Hypothalamus (tissue), 51 donors: Measurements from ENCODE around the gene PFDN4.
"Not testable (repeated sequence)": the region's sequence is repeated elsewhere in the genome, so short reads cannot be mapped to it uniquely, and the experiment has no call there.

Source experiments
- DNase-seq, 51 donors: peaks; one replicate each; lab custom pipeline; 2025; lab: John Stamatoyannopoulos, UW

PFDN4 gene

DNA sequence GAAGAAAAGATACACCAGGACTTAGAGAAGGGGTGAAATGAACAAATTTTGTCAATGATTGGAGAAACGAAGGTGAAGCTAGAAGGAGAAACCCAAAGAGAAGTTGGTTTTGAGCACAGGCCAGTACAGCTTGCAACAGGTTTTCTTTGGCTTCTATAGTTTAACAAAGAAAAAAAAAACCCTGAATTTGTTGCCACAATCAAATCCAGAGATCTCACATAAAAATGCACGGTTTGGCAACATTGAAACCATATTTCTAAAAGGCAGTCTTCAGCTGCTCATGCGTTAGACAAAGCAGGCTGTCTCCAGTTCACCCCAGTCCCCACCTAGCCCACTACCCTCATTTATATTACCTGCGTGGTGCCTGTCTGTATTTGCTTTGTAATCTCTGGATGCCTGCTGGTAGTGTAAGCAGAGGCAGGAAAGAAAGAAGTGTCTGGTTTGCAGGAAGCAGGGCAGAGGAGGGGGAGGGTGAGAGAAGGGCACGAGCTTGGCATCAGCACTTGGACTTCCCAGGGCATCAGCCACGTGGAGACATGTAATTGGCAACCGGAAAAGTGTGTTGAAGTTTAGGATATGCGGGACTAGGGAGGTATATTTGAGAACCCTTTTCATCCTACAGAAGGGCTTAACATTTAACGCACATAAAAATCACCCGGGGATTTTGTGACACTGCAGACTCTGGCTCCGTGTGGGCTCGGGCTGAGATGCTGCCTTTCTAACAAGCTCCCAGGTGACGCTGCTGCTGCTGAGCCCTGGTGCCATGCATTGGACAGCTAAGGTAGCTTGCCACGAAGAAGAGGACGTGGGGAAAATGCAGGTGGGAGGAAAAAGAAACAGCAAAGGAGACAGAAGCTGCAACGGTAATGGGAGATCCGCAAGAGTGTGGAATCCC lies 14.4 kb downstream of the PFDN4 start:
- peak in 4 of 51 donors; percentile 2 to 59 (median 8) for DNase-seq

DNA sequence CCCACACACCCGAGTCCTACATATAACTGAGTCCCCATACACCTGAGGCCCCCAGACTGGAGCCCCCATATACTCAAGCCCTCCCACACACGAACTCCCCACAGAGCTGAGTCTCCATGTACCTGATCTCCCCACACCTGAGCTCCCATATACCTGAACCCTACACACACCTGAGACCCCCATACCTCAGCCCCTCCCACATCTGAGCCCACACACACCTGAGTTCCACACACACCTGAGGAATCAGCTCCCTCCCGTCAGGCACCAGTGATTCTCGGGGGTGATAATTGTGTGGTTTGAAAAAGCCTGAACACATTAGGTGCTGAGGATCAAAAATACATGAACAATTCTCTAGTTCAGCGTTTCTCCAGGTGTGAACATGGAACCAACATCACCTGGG lies 15.4 kb downstream of the PFDN4 start:
- DNase-seq: no peak

DNA sequence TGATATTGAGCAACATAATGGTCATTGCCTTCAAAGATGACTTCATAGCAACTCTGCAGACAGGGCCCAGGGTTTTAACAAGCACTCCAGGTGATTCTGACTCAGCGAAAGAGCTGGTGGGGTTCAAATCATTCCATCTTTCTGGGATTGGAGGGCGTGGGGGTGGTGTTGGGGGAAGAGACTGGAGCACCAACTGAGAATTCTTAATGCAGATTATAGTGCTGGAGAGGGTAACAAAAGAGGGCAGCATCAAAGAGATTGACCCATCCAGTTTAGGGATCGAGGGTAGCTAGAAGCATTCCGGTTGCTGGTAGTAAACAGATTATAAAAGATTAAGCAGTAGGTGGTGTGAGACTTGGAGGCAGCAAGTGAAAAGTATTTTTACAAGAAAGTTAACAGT lies 15.9 kb downstream of the PFDN4 start:
- no peak for DNase-seq

GRCh38 chr20:54224642-54225041 lies 16.8 kb downstream of the PFDN4 start:
- not testable (repeated sequence) for DNase-seq

- DNase-seq: no peak
These were observed 19.4 kb downstream of the PFDN4 start for GRCh38 chr20:54227241-54227640.

DNA sequence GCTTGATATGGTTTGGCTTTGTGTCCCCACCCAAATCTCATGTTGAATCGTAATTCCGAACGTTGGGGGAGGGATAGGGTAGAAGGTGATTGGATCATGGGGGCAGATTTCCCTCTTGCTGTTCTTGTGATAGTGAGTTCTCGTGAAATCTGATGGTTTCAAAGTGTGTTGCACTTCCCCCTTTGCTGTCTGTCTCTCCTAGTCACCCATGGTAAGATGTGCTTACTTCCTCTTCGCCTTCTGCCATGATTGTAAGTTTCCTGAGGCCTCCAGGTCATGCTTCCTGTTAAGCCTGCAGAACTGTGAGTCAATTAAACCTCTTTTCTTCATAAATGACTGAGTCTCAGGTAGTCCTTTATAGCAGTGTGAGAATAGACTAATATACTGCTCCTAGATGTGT lies 19.9 kb downstream of the PFDN4 start:
- DNase-seq: no peak

GRCh38 chr20:54228841-54229240 lies 21.0 kb downstream of the PFDN4 start:
- DNase-seq: no peak

- DNase-seq: no peak
These were observed 21.8 kb downstream of the PFDN4 start for GRCh38 chr20:54229566-54230160.

- DNase-seq: no peak
These were observed 23.1 kb downstream of the PFDN4 start for GRCh38 chr20:54231036-54231435.

DNA sequence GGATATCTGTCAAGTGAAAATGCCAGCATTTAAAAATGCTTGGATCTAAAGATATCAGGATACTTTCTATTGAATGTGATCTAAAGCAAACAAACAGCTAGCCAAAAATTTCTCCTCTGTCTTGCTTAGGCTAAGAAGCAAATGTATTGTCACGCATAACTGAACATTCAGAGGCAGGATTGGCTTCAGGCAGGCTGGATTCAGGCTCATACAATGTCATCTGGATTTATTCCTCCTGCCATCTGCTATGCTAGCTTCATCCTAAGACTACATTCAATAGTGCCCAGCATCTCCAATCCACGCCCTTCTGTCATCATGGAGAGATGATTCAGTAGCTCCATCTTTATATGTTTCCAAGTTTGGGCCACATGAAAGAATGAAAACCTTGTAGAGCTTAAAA lies 27.1 kb downstream of the PFDN4 start:
- no peak for DNase-seq

DNA sequence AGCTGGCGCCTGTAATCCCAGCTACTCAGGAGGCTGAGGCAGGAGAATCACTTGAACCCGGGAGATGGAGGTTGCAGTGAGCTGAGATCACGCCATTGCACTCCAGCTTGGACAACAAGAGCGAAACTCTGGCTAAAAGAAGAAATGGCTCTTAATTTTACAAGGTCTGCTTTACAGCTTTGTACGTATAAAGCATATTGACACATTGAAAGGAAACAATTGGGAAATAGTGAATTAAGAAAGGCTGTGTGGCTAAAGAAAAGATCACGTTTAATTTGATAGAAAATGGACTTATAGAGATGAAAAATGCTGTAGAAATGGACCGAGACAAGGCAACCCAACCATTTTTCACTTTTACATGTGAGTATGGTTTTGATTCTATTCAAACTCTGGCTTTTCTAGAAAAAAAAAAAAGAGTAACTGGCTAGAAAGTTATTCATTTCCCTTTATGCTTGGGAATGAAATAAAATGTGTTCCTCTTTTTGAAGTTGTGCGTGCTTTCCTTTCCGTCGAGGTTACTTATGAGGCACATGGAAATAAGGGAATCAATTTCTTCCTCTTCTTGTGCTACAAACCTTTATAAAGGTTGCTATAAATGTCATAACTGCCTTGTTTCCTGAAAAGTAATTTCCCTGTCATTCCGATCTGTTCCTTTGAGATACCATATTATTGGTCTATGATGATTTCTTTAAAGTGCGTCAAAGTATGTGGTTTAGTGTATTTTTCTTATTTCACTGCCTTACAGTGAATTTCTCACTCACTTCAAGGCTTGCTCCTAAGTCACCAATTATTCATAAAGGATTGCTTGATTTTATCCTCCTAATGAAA lies 29.4 kb downstream of the PFDN4 start:
- no peak for DNase-seq

- no peak for DNase-seq
These were observed 36.2 kb downstream of the PFDN4 start for GRCh38 chr20:54244113-54244512.

GRCh38 chr20:54248705-54249104 lies 40.8 kb downstream of the PFDN4 start:
- DNase-seq: not testable (repeated sequence)

- DNase-seq: no peak
These were observed 42.8 kb downstream of the PFDN4 start for GRCh38 chr20:54250691-54251090.

DNA sequence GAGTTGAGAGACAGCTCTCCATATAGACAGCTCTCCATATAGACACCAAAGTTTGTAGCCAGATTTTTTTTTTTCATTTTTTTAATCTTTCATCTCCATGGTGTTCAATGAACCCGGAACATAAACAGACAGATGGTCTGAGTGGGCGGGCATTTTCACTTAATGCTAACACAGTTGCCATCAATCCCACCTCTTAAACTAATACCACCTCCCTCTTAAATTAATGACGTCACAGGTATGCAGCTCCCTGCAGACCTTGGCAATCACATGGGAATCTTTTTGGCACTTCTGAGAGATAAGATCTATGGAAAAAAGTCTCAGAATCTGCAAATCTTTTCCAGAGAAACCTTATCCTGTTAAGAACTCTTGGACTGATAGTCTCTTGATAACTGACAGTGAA lies 43.2 kb downstream of the PFDN4 start:
- DNase-seq: no peak

DNA sequence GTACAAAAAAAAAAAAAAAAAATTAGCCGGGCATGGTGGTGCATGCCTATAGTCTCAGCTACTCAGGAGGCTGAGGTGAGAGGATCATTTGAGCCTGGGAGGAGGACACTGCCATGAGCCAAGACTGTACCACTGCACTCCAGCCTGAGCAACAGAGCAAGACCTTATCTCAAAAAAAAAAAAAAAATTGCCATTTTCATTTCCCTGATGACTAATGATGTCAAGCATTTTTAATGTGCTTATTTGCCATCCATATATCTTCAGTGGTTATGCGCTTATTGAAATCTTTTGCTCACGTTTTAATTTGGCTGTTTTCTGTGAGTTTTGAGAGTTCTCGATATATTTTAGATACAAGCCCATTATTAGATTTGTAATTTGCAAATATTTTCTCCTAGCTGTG lies 46.7 kb downstream of the PFDN4 start:
- DNase-seq: no peak

GRCh38 chr20:54255157-54255556 lies 47.3 kb downstream of the PFDN4 start:
- no peak for DNase-seq

GRCh38 chr20:54256202-54256601 lies 48.3 kb downstream of the PFDN4 start:
- no peak for DNase-seq

DNA sequence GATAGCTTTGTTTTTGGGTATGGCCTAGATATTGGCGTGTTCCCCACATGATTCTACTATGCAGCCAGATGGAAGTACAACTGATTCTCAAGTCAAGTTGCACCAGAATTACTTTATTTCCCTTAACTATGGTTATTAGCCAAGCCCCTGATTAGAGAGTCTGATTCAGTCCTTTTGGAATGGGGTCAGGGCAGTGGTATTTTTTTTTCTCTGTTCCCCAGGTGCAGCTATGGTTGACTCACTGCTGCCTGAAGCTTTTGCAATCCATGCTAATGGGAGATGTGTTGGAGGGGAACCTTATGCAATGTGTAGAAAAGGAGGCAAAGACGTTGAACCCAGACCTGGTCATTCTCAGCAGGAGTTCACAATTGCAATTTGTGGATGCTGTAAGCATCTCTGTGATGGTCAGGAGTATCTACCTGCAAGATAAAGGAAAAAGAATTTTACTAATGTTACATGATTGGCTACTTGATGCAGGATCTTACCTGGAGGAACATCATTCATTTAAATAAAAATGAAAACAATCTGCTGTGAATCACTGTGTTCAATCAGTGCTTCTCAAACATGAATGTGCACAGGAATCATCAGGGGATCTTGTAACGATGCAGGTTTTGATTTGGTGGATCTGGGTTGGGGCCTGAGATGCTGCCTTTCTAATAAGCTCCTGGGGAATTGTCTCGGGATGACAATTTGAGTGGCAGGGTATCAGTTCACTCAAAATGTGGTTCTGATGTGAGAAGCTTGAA lies 49.4 kb downstream of the PFDN4 start:
- DNase-seq: no peak

DNA sequence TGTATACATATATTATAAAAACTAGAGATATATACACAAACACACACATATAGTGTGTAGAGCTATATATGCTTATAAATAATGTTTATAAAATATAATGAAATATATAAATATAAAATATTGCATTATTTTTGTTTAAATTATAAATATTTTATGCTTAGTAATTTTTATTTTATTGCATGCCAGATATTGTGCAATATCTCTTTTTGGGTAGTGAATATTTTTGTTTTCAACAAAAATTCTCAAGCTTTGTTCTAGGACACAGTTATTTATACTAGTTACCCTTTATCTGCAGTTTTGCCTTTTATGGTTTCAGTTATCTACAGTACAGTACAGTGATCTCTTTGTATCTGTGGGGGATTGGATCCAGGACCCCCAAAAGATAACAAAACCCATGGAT lies 52.2 kb downstream of the PFDN4 start:
- no peak for DNase-seq

DNA sequence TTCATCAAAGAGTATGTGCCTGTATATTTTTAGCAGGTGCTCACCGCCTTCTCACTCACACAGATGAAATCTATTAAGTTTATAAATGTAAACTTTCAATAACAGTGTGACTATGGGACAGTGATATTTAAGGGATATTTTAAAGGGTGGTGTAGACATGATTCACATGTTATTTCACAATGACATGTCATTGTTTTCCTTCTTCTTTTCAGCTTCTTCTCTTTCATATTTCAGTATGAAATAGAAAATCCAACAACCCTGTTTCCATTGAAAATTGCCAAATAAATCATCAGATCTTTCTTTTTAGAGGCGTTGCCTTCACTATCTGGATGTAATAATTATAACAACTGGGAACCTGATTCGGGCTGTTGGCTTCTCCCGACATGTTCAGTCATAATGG lies 54.8 kb downstream of the PFDN4 start:
- no peak for DNase-seq
